Ascending aorta (tissue), 2 donors: Measurements from ENCODE around the gene TARS1. TPM values are rescaled to one million over a fixed set of nuclear protein-coding genes. Genes with fewer than 3 reads are reported as not detected.

Experiments used
- DNase-seq, 2 donors: peaks; one replicate each; pipeline ENCODE4 v3.0.0-alpha.2; 2019; ENCODE audit warnings: low spot score in 2 of 2
- H3K27ac ChIP-seq, 2 donors: fragments of 200-600 bp; sonication (generic); one replicate each; pipeline ENCODE4 v1.5.1; 2016 to 2017; ENCODE audit warnings: mild to moderate bottlenecking in 1 of 2
- H3K27me3 ChIP-seq: fragments of 200-600 bp; sonication (generic); one replicate; pipeline ENCODE4 v1.5.1; 2017
- H3K36me3 ChIP-seq, 2 donors: fragments of 200-600 bp; sonication (generic); one replicate each; pipeline ENCODE4 v1.5.1; 2016
- H3K4me1 ChIP-seq, 2 donors: fragments of 200-600 bp; sonication (generic); one replicate each; pipeline ENCODE4 v1.5.1; 2016 to 2017; ENCODE audit warnings: mild to moderate bottlenecking in 1 of 2
- H3K4me3 ChIP-seq, 2 donors: fragments of 200-600 bp; sonication (generic); one replicate each; pipeline ENCODE4 v1.5.1; 2016 to 2017; ENCODE audit warnings: mild to moderate bottlenecking in 1 of 2
- H3K9me3 ChIP-seq, 2 donors: fragments of 200-600 bp; sonication (generic); one replicate each; pipeline ENCODE4 v1.5.1; 2016
- CTCF ChIP-seq, 3 experiments: fragments of 200-600 bp in 2 of 3; fragments of 450-650 bp in 1 of 3; sonication (generic) in 2 of 3; IDR thresholded peaks; one replicate each; pipeline ENCODE4 v1.5.1; 2016 to 2019; ENCODE audit warnings: antibody characterized with exemption in 3 of 3, mild to moderate bottlenecking in 1 of 3, moderate library complexity in 1 of 3
- intact Hi-C: fragments of 100-400 bp; cut with DNase I; formaldehyde crosslinking; loops from one replicate; pipeline ENCODE4 v1.15.1; 2023
- total RNA-seq: library from RNA; depleted of rRNA; stranded (reverse); fragments of >200 nt; gene quantifications from one replicate; pipeline ENCODE4 v1.1.0, GENCODE V29; 2016

Gene TARS1
- total RNA-seq, 1 donor from 2014 or later, result 60.5 TPM

- Histone ChIP-seq H3K4me1 (no peaks in the 10 kb centered on the region), H3K4me3 (no peak overlapping the region), H3K9me3 (no peaks in the 10 kb centered on the region), H3K27ac (no peak overlapping the region), H3K36me3 (peaks cover 56 to 68% of the 10 kb centered on the region in 2 donors), H3K27me3 (no peaks in the 10 kb centered on the region)
- TF ChIP-seq CTCF (IDR thresholded peaks at IDR 0.05), result peak in 1 of 3 experiments; percentile 39
- DNase-seq, result no peak
- intact Hi-C loops, result no loop called here
Observed at GRCh38 chr5:33470544-33470943, 29.8 kb downstream of the TARS1 start.

- Histone ChIP-seq H3K9me3 (no peaks in the 10 kb centered on the region), H3K27ac (no peak overlapping the region), H3K27me3 (no peaks in the 10 kb centered on the region), H3K4me3 (no peak overlapping the region), H3K4me1 (no peaks in the 10 kb centered on the region), H3K36me3 (peaks cover 45 to 65% of the 10 kb centered on the region in 2 donors)
- no peak for TF ChIP-seq CTCF (IDR thresholded peaks at IDR 0.05)
- intact Hi-C loops, result no loop called here
- DNase-seq, result no peak
Observed at GRCh38 chr5:33472805-33473409, 32.1 kb downstream of the TARS1 start.

GRCh38 chr5:33474004-33474403, 33.2 kb downstream of the TARS1 start:
- intact Hi-C loops, result no loop called here
- no peak for TF ChIP-seq CTCF (IDR thresholded peaks at IDR 0.05)
- Histone ChIP-seq H3K27me3 (no peaks in the 10 kb centered on the region), H3K4me1 (no peaks in the 10 kb centered on the region), H3K36me3 (peaks cover 36 to 56% of the 10 kb centered on the region in 2 donors), H3K4me3 (no peak overlapping the region), H3K27ac (no peak overlapping the region), H3K9me3 (no peaks in the 10 kb centered on the region)
- DNase-seq, result no peak

- intact Hi-C loops, result no loop called here
- no peak for TF ChIP-seq CTCF (IDR thresholded peaks at IDR 0.05)
- no peak for DNase-seq
- H3K27me3 ChIP-seq, result no peaks in the 10 kb centered on the region
- no peak overlapping the region for H3K27ac ChIP-seq
- peaks cover 29 to 48% of the 10 kb centered on the region in 2 donors for H3K36me3 ChIP-seq
- no peaks in the 10 kb centered on the region for H3K9me3 ChIP-seq
- H3K4me3 ChIP-seq, result no peak overlapping the region
- no peaks in the 10 kb centered on the region for H3K4me1 ChIP-seq
Observed at GRCh38 chr5:33474931-33475499, 34.2 kb downstream of the TARS1 start.

GRCh38 chr5:33475706-33476105, 34.9 kb downstream of the TARS1 start:
- Histone ChIP-seq H3K9me3 (no peaks in the 10 kb centered on the region), H3K4me1 (no peaks in the 10 kb centered on the region), H3K27me3 (no peaks in the 10 kb centered on the region), H3K4me3 (no peak overlapping the region), H3K27ac (no peak overlapping the region), H3K36me3 (peaks cover 29 to 41% of the 10 kb centered on the region in 2 donors)
- intact Hi-C loops, result no loop called here
- DNase-seq, result no peak
- no peak for TF ChIP-seq CTCF (IDR thresholded peaks at IDR 0.05)
